Memory B cell (primary cell): ENCODE measurements around the gene FOXP2.
"Not testable (repeated sequence)": the region's sequence is repeated elsewhere in the genome, so short reads cannot be mapped to it uniquely, and the experiment has no call there.

Experiments
- ATAC-seq: fragments of 150-1000 bp; cut with Tn5 transposase; 2 replicates; pipeline ENCODE4 v1.10.0; 2021; ENCODE audit warnings: low read depth, mild to moderate bottlenecking, moderate library complexity
- DNase-seq, 2 donors: peaks; one replicate each; pipeline ENCODE4 v3.0.0; 2022; ENCODE audit warnings: low spot score in 2 of 2
- H3K27ac Mint-ChIP-seq: one replicate; pipeline ENCODE4 v1.8.0; 2022; ENCODE audit warnings: mild to moderate bottlenecking, moderate library complexity, mixed read lengths
- H3K27me3 Mint-ChIP-seq: one replicate; pipeline ENCODE4 v1.8.0; 2022; ENCODE audit warnings: mixed read lengths
- H3K36me3 Mint-ChIP-seq: one replicate; pipeline ENCODE4 v1.8.0; 2022; ENCODE audit warnings: mild to moderate bottlenecking, mixed read lengths
- H3K4me1 Mint-ChIP-seq: one replicate; pipeline ENCODE4 v1.8.0; 2022; ENCODE audit warnings: mixed read lengths
- H3K4me3 Mint-ChIP-seq: one replicate; pipeline ENCODE4 v1.8.0; 2022; ENCODE audit warnings: mild to moderate bottlenecking, moderate library complexity, mixed read lengths
- H3K9me3 Mint-ChIP-seq: one replicate; pipeline ENCODE4 v1.8.0; 2022; ENCODE audit warnings: mixed read lengths

Gene FOXP2

GRCh38 chr7:114439581-114439980 is 25.0 kb downstream of the FOXP2 start:
- no peak overlapping the region for H3K4me3 Mint-ChIP-seq

GRCh38 chr7:114440927-114441326 is 26.3 kb downstream of the FOXP2 start:
- H3K4me3 Mint-ChIP-seq, H3K27ac Mint-ChIP-seq, DNase-seq, H3K36me3 Mint-ChIP-seq, H3K27me3 Mint-ChIP-seq, ATAC-seq, H3K4me1 Mint-ChIP-seq, H3K9me3 Mint-ChIP-seq: not testable (repeated sequence)

More at GRCh38 chr7:114439581-114439980, 25.0 kb downstream of the FOXP2 start:
- H3K27me3 Mint-ChIP-seq = no peaks in the 10 kb centered on the region
- DNase-seq (no peak), ATAC-seq (no peak)
- no peaks in the 10 kb centered on the region for H3K36me3 Mint-ChIP-seq
- no peak overlapping the region for H3K27ac Mint-ChIP-seq
- H3K9me3 Mint-ChIP-seq = peaks cover 1% of the 10 kb centered on the region
- H3K4me1 Mint-ChIP-seq = no peaks in the 10 kb centered on the region

- no peak for ATAC-seq
- no peaks in the 10 kb centered on the region for H3K9me3 Mint-ChIP-seq
- DNase-seq = no peak
- no peaks in the 10 kb centered on the region for H3K4me1 Mint-ChIP-seq
- H3K27ac Mint-ChIP-seq = no peak overlapping the region
- H3K4me3 Mint-ChIP-seq = no peak overlapping the region
- no peaks in the 10 kb centered on the region for H3K27me3 Mint-ChIP-seq
- H3K36me3 Mint-ChIP-seq = no peaks in the 10 kb centered on the region
Measured at GRCh38 chr7:114444196-114444595, 29.6 kb downstream of the FOXP2 start.

GRCh38 chr7:114450431-114450830 is 35.8 kb downstream of the FOXP2 start:
- Mint-ChIP-seq H3K4me1 (no peaks in the 10 kb centered on the region), H3K4me3 (no peak overlapping the region), H3K9me3 (peaks cover 4% of the 10 kb centered on the region), H3K27me3 (no peaks in the 10 kb centered on the region), H3K27ac (no peak overlapping the region), H3K36me3 (no peaks in the 10 kb centered on the region)
- DNase-seq = no peak
- no peak for ATAC-seq

GRCh38 chr7:114459574-114459973 is 45.0 kb downstream of the FOXP2 start:
- no peak for ATAC-seq
- H3K27ac Mint-ChIP-seq = no peak overlapping the region
- peaks cover 4% of the 10 kb centered on the region for H3K9me3 Mint-ChIP-seq

GRCh38 chr7:114460021-114460420 is 45.4 kb downstream of the FOXP2 start:
- no peak for DNase-seq
- ATAC-seq = no peak
- no peaks in the 10 kb centered on the region for H3K4me1 Mint-ChIP-seq
- H3K27me3 Mint-ChIP-seq = no peaks in the 10 kb centered on the region
- no peaks in the 10 kb centered on the region for H3K36me3 Mint-ChIP-seq
- peaks cover 2% of the 10 kb centered on the region for H3K9me3 Mint-ChIP-seq
- no peak overlapping the region for H3K4me3 Mint-ChIP-seq
- no peak overlapping the region for H3K27ac Mint-ChIP-seq

More at GRCh38 chr7:114459574-114459973, 45.0 kb downstream of the FOXP2 start:
- Mint-ChIP-seq H3K27me3 (no peaks in the 10 kb centered on the region), H3K4me3 (no peak overlapping the region), H3K4me1 (no peaks in the 10 kb centered on the region), H3K36me3 (no peaks in the 10 kb centered on the region)
- no peak for DNase-seq

- no peaks in the 10 kb centered on the region for H3K27me3 Mint-ChIP-seq
- ATAC-seq (no peak), DNase-seq (no peak)
- H3K4me3 Mint-ChIP-seq = no peak overlapping the region
- H3K36me3 Mint-ChIP-seq = no peaks in the 10 kb centered on the region
- no peak overlapping the region for H3K27ac Mint-ChIP-seq
- H3K9me3 Mint-ChIP-seq = no peaks in the 10 kb centered on the region
- H3K4me1 Mint-ChIP-seq = no peaks in the 10 kb centered on the region
Measured at GRCh38 chr7:114466917-114467316, 52.3 kb downstream of the FOXP2 start.

GRCh38 chr7:114468844-114469243 is 54.2 kb downstream of the FOXP2 start:
- Mint-ChIP-seq H3K4me3 (no peak overlapping the region), H3K9me3 (no peaks in the 10 kb centered on the region), H3K4me1 (no peaks in the 10 kb centered on the region), H3K36me3 (no peaks in the 10 kb centered on the region), H3K27ac (no peak overlapping the region), H3K27me3 (no peaks in the 10 kb centered on the region)
- DNase-seq (no peak), ATAC-seq (no peak)

- no peaks in the 10 kb centered on the region for H3K36me3 Mint-ChIP-seq
- H3K4me3 Mint-ChIP-seq = no peak overlapping the region
- ATAC-seq = no peak
- no peak overlapping the region for H3K27ac Mint-ChIP-seq
- H3K27me3 Mint-ChIP-seq = no peaks in the 10 kb centered on the region
- DNase-seq = no peak
- H3K9me3 Mint-ChIP-seq = peaks cover 2% of the 10 kb centered on the region
- H3K4me1 Mint-ChIP-seq = no peaks in the 10 kb centered on the region
Measured at GRCh38 chr7:114472896-114473512, 58.4 kb downstream of the FOXP2 start.

GRCh38 chr7:114478384-114478783 is 63.8 kb downstream of the FOXP2 start:
- no peak overlapping the region for H3K4me3 Mint-ChIP-seq

GRCh38 chr7:114481999-114482398 is 67.4 kb downstream of the FOXP2 start:
- Mint-ChIP-seq H3K27ac (no peak overlapping the region), H3K9me3 (peaks cover 2% of the 10 kb centered on the region), H3K4me1 (no peaks in the 10 kb centered on the region), H3K4me3 (no peak overlapping the region), H3K36me3 (no peaks in the 10 kb centered on the region), H3K27me3 (no peaks in the 10 kb centered on the region)
- ATAC-seq = no peak
- no peak for DNase-seq

More at GRCh38 chr7:114478384-114478783, 63.8 kb downstream of the FOXP2 start:
- H3K27ac Mint-ChIP-seq = no peak overlapping the region
- no peaks in the 10 kb centered on the region for H3K36me3 Mint-ChIP-seq
- ATAC-seq (no peak), DNase-seq (no peak)
- H3K9me3 Mint-ChIP-seq = peaks cover 2% of the 10 kb centered on the region
- no peaks in the 10 kb centered on the region for H3K4me1 Mint-ChIP-seq
- H3K27me3 Mint-ChIP-seq = no peaks in the 10 kb centered on the region

GRCh38 chr7:114484226-114484625 is 69.6 kb downstream of the FOXP2 start:
- H3K27ac Mint-ChIP-seq = no peak overlapping the region
- no peak for ATAC-seq
- peaks cover 7% of the 10 kb centered on the region for H3K9me3 Mint-ChIP-seq
- no peak for DNase-seq
- H3K4me1 Mint-ChIP-seq = no peaks in the 10 kb centered on the region
- H3K4me3 Mint-ChIP-seq = no peak overlapping the region
- H3K36me3 Mint-ChIP-seq = peaks cover 3% of the 10 kb centered on the region
- H3K27me3 Mint-ChIP-seq = no peaks in the 10 kb centered on the region

- Mint-ChIP-seq H3K4me1 (no peaks in the 10 kb centered on the region), H3K9me3 (peaks cover 12% of the 10 kb centered on the region), H3K4me3 (no peak overlapping the region), H3K27ac (no peak overlapping the region), H3K27me3 (no peaks in the 10 kb centered on the region), H3K36me3 (peaks cover 3% of the 10 kb centered on the region)
- ATAC-seq = no peak
- no peak for DNase-seq
Measured at GRCh38 chr7:114487174-114487573, 72.6 kb downstream of the FOXP2 start.

GRCh38 chr7:114488696-114489095 is 74.1 kb downstream of the FOXP2 start:
- H3K36me3 Mint-ChIP-seq = peaks cover 3% of the 10 kb centered on the region
- DNase-seq = no peak
- H3K27ac Mint-ChIP-seq = no peak overlapping the region
- peaks cover 12% of the 10 kb centered on the region for H3K9me3 Mint-ChIP-seq
- ATAC-seq = no peak
- H3K27me3 Mint-ChIP-seq = no peaks in the 10 kb centered on the region
- H3K4me1 Mint-ChIP-seq = no peaks in the 10 kb centered on the region
- no peak overlapping the region for H3K4me3 Mint-ChIP-seq

- not testable (repeated sequence) for H3K4me1 Mint-ChIP-seq, H3K27ac Mint-ChIP-seq, DNase-seq, ATAC-seq, H3K4me3 Mint-ChIP-seq, H3K36me3 Mint-ChIP-seq, H3K9me3 Mint-ChIP-seq, H3K27me3 Mint-ChIP-seq
Measured at GRCh38 chr7:114497491-114497890, 82.9 kb downstream of the FOXP2 start.
